ENCODE data around the gene ILF3. TPM values are rescaled to one million over a fixed set of nuclear protein-coding genes. Genes with fewer than 3 reads are reported as not detected.

ILF3 gene
- total and polyA plus RNA-seq, 2 donors (not counting 1 experiment from before 2014, with no cell fraction given) = 78.4 to 109 TPM

- H3K4me1 ChIP-seq (ENCODE audit: control insufficient read depth, extremely low read depth, insufficient read depth, low read length) = peaks cover 11% of the 10 kb centered on the region
- TF ChIP-seq EZH2 (IDR thresholded peaks at IDR 0.05; ENCODE audit: low read length, missing control alignments) = no peak
- TF ChIP-seq CTCF (conservative IDR thresholded peaks at IDR 0.05 in 1 of 2, IDR thresholded peaks at IDR 0.05 in 1 of 2; ENCODE audit: low read depth in 1 of 2, low read length in 2 of 2) = no peak
- H2AFZ ChIP-seq (ENCODE audit: low read length) = peak overlapping the region; percentile 20
- no peaks in the 10 kb centered on the region for H3K36me3 ChIP-seq (ENCODE audit: control insufficient read depth, insufficient read depth, low read length)
- no peak overlapping the region for H3K4me3 ChIP-seq (replicated peaks in 1 of 4; ENCODE audit: control extremely low read depth in 1 of 4, insufficient read depth in 1 of 4, low read depth in 3 of 4, low read length in 4 of 4)
- peak; percentile 19 to 38 for DNase-seq (ENCODE audit: low read depth in 2 of 2)
- no peaks in the 10 kb centered on the region for H3K9me3 ChIP-seq (ENCODE audit: control insufficient read depth, insufficient read depth, low read depth, low read length)
- no peak overlapping the region for H3K9ac ChIP-seq (ENCODE audit: insufficient read depth, low read length)
- H3K79me2 ChIP-seq (ENCODE audit: control insufficient read depth, insufficient read depth, low read length) = peaks cover 10% of the 10 kb centered on the region
- H3K4me2 ChIP-seq (ENCODE audit: extremely low read depth, insufficient read depth, low read length) = peak overlapping the region; percentile 52
- H3K27ac ChIP-seq (ENCODE audit: insufficient read depth, low read length) = peak overlapping the region; percentile 43
- no peaks in the 10 kb centered on the region for H4K20me1 ChIP-seq (ENCODE audit: control insufficient read depth, extremely low read depth, insufficient read depth, low read length)
- no peaks in the 10 kb centered on the region for H3K27me3 ChIP-seq (ENCODE audit: control insufficient read depth, insufficient read depth, low read length)
Measured at GRCh38 chr19:10612499-10613119, 41.5 kb upstream of the ILF3 start.

- H3K27me3 ChIP-seq (ENCODE audit: control insufficient read depth, insufficient read depth, low read length) = no peaks in the 10 kb centered on the region
- H3K4me3 ChIP-seq (replicated peaks in 1 of 4; ENCODE audit: control extremely low read depth in 1 of 4, insufficient read depth in 1 of 4, low read depth in 3 of 4, low read length in 4 of 4) = no peak overlapping the region
- DNase-seq (ENCODE audit: low read depth in 2 of 2) = no peak
- no peak overlapping the region for H3K27ac ChIP-seq (ENCODE audit: insufficient read depth, low read length)
- H3K4me1 ChIP-seq (ENCODE audit: control insufficient read depth, extremely low read depth, insufficient read depth, low read length) = peaks cover 11% of the 10 kb centered on the region
- H3K4me2 ChIP-seq (ENCODE audit: extremely low read depth, insufficient read depth, low read length) = no peak overlapping the region
- TF ChIP-seq EZH2 (IDR thresholded peaks at IDR 0.05; ENCODE audit: low read length, missing control alignments) = no peak
- TF ChIP-seq CTCF (conservative IDR thresholded peaks at IDR 0.05 in 1 of 2, IDR thresholded peaks at IDR 0.05 in 1 of 2; ENCODE audit: low read depth in 1 of 2, low read length in 2 of 2) = no peak
- H3K9me3 ChIP-seq (ENCODE audit: control insufficient read depth, insufficient read depth, low read depth, low read length) = no peaks in the 10 kb centered on the region
- no peaks in the 10 kb centered on the region for H4K20me1 ChIP-seq (ENCODE audit: control insufficient read depth, extremely low read depth, insufficient read depth, low read length)
- no peaks in the 10 kb centered on the region for H3K36me3 ChIP-seq (ENCODE audit: control insufficient read depth, insufficient read depth, low read length)
- no peak overlapping the region for H3K9ac ChIP-seq (ENCODE audit: insufficient read depth, low read length)
- H3K79me2 ChIP-seq (ENCODE audit: control insufficient read depth, insufficient read depth, low read length) = peaks cover 10% of the 10 kb centered on the region
- no peak overlapping the region for H2AFZ ChIP-seq (ENCODE audit: low read length)
Measured at GRCh38 chr19:10615429-10616023, 38.6 kb upstream of the ILF3 start.

GRCh38 chr19:10617409-10618121 lies 36.6 kb upstream of the ILF3 start:
- DNase-seq (ENCODE audit: low read depth in 2 of 2) = peak; percentile 34 to 89
- Histone ChIP-seq H3K27ac (ENCODE audit: insufficient read depth, low read length) (peak overlapping the region; percentile 59), H3K4me1 (ENCODE audit: control insufficient read depth, extremely low read depth, insufficient read depth, low read length) (peaks cover 9% of the 10 kb centered on the region), H3K4me2 (ENCODE audit: extremely low read depth, insufficient read depth, low read length) (no peak overlapping the region), H3K9ac (ENCODE audit: insufficient read depth, low read length) (no peak overlapping the region), H4K20me1 (ENCODE audit: control insufficient read depth, extremely low read depth, insufficient read depth, low read length) (no peaks in the 10 kb centered on the region), H2AFZ (ENCODE audit: low read length) (no peak overlapping the region), H3K9me3 (ENCODE audit: control insufficient read depth, insufficient read depth, low read depth, low read length) (no peaks in the 10 kb centered on the region), H3K79me2 (ENCODE audit: control insufficient read depth, insufficient read depth, low read length) (peaks cover 13% of the 10 kb centered on the region), H3K27me3 (ENCODE audit: control insufficient read depth, insufficient read depth, low read length) (no peaks in the 10 kb centered on the region), H3K4me3 (replicated peaks in 1 of 4; ENCODE audit: control extremely low read depth in 1 of 4, insufficient read depth in 1 of 4, low read depth in 3 of 4, low read length in 4 of 4) (no peak overlapping the region), H3K36me3 (ENCODE audit: control insufficient read depth, insufficient read depth, low read length) (no peaks in the 10 kb centered on the region)
- TF ChIP-seq CTCF (conservative IDR thresholded peaks at IDR 0.05 in 1 of 2, IDR thresholded peaks at IDR 0.05 in 1 of 2; ENCODE audit: low read depth in 1 of 2, low read length in 2 of 2) = no peak
- no peak for TF ChIP-seq EZH2 (IDR thresholded peaks at IDR 0.05; ENCODE audit: low read length, missing control alignments)
